ENCODE data around the gene XIRP2.

XIRP2 gene

DNA sequence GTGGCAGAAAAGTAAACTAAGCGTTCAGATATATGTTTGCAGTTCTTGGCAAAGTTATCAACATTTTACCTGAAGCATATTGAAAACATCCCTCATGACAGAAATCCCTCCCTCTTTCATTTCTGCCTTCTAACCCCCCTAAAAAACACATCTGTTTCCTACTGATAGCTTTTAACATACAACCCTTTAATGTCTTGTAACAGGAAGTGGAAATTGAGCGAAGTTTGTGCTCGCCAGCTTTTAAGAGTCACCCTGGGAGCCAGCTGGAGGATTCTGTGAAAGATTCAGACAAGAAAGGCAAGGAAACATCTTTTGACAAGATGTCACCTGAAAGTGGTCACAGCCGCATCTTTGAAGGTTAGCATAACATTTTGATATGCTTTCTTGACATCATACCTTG is 247.4 kb downstream of the XIRP2 start:
- H3K4me3 ChIP-seq (ENCODE audit: low read depth, low read length) = no peak overlapping the region
- TF ChIP-seq, protein P1, sequence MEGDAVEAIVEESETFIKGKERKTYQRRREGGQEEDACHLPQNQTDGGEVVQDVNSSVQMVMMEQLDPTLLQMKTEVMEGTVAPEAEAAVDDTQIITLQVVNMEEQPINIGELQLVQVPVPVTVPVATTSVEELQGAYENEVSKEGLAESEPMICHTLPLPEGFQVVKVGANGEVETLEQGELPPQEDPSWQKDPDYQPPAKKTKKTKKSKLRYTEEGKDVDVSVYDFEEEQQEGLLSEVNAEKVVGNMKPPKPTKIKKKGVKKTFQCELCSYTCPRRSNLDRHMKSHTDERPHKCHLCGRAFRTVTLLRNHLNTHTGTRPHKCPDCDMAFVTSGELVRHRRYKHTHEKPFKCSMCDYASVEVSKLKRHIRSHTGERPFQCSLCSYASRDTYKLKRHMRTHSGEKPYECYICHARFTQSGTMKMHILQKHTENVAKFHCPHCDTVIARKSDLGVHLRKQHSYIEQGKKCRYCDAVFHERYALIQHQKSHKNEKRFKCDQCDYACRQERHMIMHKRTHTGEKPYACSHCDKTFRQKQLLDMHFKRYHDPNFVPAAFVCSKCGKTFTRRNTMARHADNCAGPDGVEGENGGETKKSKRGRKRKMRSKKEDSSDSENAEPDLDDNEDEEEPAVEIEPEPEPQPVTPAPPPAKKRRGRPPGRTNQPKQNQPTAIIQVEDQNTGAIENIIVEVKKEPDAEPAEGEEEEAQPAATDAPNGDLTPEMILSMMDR (IDR thresholded peaks at IDR 0.05; ENCODE audit: control insufficient read depth, extremely low read depth, insufficient read depth) = no peak
- no peak for DNase-seq (ENCODE audit: low read depth)

DNA sequence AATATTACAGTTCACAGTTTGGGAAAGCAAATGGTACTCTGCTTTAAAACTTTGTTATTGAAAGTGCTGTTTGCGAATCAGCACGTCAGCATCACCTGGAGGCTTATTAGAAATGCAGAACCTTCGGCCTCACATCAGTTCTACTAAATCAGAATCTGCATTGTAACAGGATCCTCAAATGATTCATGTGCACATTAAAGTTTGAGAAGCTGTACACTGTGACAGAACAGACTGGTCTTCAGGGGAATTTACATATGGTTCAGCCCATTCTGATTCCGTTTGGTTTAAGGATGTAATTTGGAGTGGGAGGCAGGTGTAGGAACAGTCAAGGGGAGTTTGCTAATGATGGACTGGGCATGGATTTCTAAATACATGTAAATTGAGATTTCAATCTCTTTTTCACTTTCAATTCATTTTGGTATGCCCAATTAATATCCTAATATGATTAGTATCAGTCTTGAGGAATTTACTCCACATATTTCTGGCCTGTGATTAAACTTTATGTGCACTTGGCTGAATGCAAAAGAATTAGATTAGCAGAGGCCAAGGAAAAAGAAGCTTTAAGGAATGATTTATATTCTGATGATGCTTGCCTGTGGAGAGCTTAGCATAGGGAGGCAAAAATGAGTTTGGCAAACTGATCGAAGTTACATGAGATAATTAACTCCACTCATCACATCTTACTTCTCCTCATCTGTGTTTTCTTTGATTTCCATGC is 248.8 kb downstream of the XIRP2 start:
- TF ChIP-seq, protein P1 (IDR thresholded peaks at IDR 0.05; ENCODE audit: control insufficient read depth, extremely low read depth, insufficient read depth) = no peak
- no peak for DNase-seq (ENCODE audit: low read depth)

DNA sequence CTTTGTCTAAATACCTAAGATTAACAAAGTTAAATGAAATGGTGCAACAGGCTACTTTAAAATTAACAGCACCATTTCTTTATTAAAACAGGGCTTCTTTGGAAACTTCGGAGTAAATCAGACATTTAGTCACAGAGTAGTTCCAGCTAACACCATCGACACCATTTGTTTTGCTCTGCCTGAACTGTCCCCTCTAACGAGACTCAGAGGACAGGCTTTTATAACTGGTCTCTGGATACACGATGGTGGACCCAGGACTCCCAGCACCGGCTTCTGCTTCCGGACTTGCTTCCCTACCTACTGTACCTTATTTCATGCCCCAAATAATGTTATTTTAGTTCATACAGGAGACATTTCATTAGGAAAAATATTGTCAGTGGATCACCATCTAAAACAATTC is 252.1 kb downstream of the XIRP2 start:
- TF ChIP-seq, protein P1 (IDR thresholded peaks at IDR 0.05; ENCODE audit: control insufficient read depth, extremely low read depth, insufficient read depth) = no peak
- H3K4me3 ChIP-seq (ENCODE audit: low read depth, low read length) = no peak overlapping the region
- no peak for DNase-seq (ENCODE audit: low read depth)

More for the DNA sequence above, 248.8 kb downstream of the XIRP2 start:
- H3K4me3 ChIP-seq (ENCODE audit: low read depth, low read length) = no peak overlapping the region

DNA sequence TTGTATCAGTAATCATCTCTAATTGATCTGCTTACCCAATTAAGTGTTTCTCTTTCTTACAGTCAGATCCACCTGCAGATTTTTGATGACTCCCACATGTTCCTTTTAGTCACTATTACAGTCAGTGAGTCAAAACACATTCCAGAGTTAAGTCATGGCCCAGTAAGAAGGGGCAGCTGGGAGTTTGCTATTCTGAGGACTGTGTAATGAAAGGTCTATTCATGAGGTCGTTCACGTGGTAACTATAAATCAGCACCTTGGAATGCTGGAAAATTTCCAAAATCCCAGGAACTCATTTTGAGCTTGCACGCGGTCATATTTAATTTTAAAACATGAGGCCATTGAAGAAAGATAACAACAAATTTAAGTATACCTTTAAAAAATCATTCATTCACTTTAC is 252.5 kb downstream of the XIRP2 start:
- no peak for DNase-seq (ENCODE audit: low read depth)
- TF ChIP-seq, protein P1 (IDR thresholded peaks at IDR 0.05; ENCODE audit: control insufficient read depth, extremely low read depth, insufficient read depth) = no peak
- no peak overlapping the region for H3K4me3 ChIP-seq (ENCODE audit: low read depth, low read length)

DNA sequence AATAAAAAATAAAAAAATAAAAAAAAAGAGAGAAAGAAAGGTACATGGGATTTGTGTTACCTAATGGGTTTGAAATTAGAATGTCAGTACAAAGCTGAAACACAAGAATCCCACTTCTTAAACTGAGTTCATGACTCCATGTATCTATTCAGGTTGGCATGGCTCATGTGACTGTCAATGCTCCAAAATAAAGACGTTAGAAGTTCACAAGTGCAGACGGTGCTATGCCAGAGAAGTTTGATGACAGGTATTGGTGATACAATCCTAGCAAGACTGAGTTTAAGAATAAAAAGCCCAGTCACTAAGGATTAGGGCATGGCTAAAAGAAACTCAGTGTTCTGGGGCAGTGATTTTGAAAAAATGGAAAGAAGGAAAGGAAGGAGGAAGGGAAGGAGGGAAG is 254.3 kb downstream of the XIRP2 start:
- TF ChIP-seq, protein P1 (IDR thresholded peaks at IDR 0.05; ENCODE audit: control insufficient read depth, extremely low read depth, insufficient read depth) = no peak
- no peak overlapping the region for H3K4me3 ChIP-seq (ENCODE audit: low read depth, low read length)
- DNase-seq (ENCODE audit: low read depth) = no peak

DNA sequence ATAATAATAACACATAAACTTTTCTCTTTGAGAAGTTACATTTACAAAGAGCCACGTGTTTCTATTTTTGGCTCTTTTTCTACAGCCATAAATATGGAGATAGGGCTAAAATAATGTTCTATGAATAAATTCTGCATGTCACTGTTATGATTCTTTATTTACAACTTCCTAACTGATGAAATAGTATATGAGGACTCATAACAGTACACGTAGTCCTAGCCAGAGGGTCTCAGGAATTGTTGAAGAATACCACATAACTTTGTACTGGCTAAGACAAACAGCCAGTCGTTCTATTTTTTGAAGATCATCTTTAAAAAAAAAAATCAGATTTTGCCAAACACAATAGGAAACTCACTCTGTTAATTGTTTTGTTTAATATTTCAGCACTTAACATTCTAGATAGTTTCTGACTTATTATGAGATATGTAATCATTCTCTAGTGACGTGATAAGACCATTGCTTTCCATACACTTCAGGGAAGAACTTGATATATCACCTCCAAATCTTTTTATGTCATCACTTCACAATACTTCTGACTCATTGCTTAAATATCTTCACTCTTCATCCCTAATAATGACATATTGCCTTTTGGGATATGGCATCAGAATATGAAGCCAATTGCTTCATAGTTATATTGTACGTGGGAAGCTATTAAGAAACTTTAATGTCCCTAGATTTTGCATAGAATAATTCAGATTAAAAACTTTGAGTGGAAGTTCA is 256.1 kb downstream of the XIRP2 start:
- DNase-seq (ENCODE audit: low read depth) = no peak
- H3K4me3 ChIP-seq (ENCODE audit: low read depth, low read length) = no peak overlapping the region
- TF ChIP-seq, protein P1 (IDR thresholded peaks at IDR 0.05; ENCODE audit: control insufficient read depth, extremely low read depth, insufficient read depth) = no peak

Measured in LNCaP clone FGC (cell line).